ENCODE results near the gene HAPLN3. TPM values are rescaled to one million over a fixed set of nuclear protein-coding genes. Genes with fewer than 3 reads are reported as not detected.

The HAPLN3 gene
- total RNA-seq, 1 donor from 2014 or later, result 78.2 TPM

DNA sequence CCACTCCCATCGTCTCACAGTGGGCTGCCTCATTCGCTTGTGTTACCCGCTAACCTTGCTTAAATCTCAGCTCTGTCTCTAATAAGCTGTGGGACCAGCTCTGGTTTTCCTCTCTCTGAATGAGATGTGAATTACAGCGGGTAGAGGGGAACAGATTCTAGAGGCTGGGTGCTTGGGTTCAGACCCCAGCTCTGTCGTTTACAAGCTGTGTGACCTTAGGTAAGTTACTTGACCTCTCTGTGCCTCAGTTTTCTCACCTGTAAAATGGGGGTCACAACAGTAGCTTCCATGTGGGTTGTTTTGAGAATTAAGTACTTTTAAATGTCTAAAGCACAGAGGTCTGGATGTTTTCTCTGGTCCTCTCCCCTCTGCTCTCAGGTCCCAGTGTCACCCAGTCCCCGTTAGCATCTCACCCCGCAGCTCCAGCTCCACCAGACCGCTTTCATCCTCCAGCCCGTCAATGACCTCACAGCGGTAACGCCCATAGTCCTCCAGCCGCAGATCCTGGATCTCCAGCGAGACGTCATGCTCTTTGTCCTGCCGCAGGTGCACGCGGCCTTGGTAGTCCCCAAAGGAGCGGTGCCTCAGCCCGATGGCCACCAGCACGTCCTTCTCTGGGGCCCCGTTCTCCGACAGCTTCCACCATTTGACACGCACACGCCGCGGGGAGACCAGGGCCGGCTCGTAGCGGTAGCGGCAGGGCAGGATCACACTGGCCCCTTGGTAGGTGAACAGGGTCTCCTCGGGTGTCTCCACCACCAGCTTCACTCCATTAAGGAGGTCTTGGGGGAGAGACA lies 14.2 kb downstream of the HAPLN3 start:
- H3K4me1 Mint-ChIP-seq (ENCODE audit: low read depth), result peaks cover 4% of the 10 kb centered on the region
- TF ChIP-seq, protein P1, sequence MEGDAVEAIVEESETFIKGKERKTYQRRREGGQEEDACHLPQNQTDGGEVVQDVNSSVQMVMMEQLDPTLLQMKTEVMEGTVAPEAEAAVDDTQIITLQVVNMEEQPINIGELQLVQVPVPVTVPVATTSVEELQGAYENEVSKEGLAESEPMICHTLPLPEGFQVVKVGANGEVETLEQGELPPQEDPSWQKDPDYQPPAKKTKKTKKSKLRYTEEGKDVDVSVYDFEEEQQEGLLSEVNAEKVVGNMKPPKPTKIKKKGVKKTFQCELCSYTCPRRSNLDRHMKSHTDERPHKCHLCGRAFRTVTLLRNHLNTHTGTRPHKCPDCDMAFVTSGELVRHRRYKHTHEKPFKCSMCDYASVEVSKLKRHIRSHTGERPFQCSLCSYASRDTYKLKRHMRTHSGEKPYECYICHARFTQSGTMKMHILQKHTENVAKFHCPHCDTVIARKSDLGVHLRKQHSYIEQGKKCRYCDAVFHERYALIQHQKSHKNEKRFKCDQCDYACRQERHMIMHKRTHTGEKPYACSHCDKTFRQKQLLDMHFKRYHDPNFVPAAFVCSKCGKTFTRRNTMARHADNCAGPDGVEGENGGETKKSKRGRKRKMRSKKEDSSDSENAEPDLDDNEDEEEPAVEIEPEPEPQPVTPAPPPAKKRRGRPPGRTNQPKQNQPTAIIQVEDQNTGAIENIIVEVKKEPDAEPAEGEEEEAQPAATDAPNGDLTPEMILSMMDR (IDR thresholded peaks at IDR 0.05), result no peak
- H3K27me3 Mint-ChIP-seq (ENCODE audit: low read depth), result no peaks in the 10 kb centered on the region
- H3K9me3 Mint-ChIP-seq (ENCODE audit: low read depth), result no peaks in the 10 kb centered on the region
- peaks cover 17% of the 10 kb centered on the region for H3K36me3 Mint-ChIP-seq (ENCODE audit: low read depth)
- no peak for DNase-seq (ENCODE audit: low spot score)
- H3K4me3 Mint-ChIP-seq (ENCODE audit: unreplicated experiment), result no peak overlapping the region
- H3K27ac Mint-ChIP-seq (ENCODE audit: unreplicated experiment), result no peak overlapping the region

DNA sequence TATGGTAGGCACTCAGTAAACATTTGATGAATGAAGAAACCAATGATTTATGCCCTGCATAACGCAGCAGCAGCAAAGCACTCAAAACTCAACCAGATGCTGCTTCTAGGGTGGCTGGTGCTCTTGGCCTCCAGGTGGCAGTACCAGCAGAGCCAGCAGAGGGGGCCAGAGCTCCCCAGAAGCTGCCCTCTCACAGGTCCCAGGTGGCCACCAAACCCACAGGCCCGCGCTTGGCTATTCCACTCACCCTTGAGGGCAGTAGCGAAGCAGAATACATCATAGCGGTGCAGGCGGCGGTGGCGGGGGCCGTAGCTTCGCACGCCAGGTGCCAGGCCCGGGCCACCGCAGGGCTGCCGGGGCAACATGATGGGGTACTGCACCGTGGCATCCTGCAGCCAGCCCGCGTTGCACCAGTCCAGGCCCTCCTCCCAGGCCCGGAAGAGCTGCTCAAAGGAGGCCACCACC lies 16.6 kb downstream of the HAPLN3 start:
- peaks cover 7% of the 10 kb centered on the region for H3K4me1 Mint-ChIP-seq (ENCODE audit: low read depth)
- H3K27me3 Mint-ChIP-seq (ENCODE audit: low read depth), result no peaks in the 10 kb centered on the region
- H3K4me3 Mint-ChIP-seq (ENCODE audit: unreplicated experiment), result no peak overlapping the region
- no peak for DNase-seq (ENCODE audit: low spot score)
- TF ChIP-seq, protein P1 (IDR thresholded peaks at IDR 0.05), result peak; percentile 82
- peaks cover 21% of the 10 kb centered on the region for H3K36me3 Mint-ChIP-seq (ENCODE audit: low read depth)
- no peaks in the 10 kb centered on the region for H3K9me3 Mint-ChIP-seq (ENCODE audit: low read depth)
- no peak overlapping the region for H3K27ac Mint-ChIP-seq (ENCODE audit: unreplicated experiment)

DNA sequence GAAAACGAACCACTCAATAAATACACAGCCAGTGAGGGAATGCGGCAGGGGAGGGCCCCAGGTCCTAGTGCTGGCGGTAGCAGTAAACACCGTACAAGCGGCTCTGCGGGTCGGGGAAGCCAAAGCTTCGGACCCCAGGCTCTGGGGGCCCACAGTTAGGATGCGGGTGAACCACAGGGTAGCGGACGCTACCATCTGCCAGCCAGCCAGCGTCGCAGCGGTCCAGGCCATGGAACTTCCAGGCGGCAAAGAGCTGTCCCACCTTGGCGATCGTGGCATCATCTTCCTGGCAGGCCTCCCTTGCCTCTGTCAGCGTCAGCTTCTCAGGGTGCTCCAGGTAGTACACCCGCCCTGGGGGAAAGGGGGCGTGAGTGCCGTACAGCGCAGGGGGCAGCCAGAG lies 17.4 kb downstream of the HAPLN3 start:
- no peak for DNase-seq (ENCODE audit: low spot score)
- TF ChIP-seq, protein P1 (IDR thresholded peaks at IDR 0.05), result no peak
- no peaks in the 10 kb centered on the region for H3K9me3 Mint-ChIP-seq (ENCODE audit: low read depth)
- no peak overlapping the region for H3K4me3 Mint-ChIP-seq (ENCODE audit: unreplicated experiment)
- H3K27me3 Mint-ChIP-seq (ENCODE audit: low read depth), result no peaks in the 10 kb centered on the region
- no peak overlapping the region for H3K27ac Mint-ChIP-seq (ENCODE audit: unreplicated experiment)
- peaks cover 7% of the 10 kb centered on the region for H3K4me1 Mint-ChIP-seq (ENCODE audit: low read depth)
- H3K36me3 Mint-ChIP-seq (ENCODE audit: low read depth), result peaks cover 24% of the 10 kb centered on the region

DNA sequence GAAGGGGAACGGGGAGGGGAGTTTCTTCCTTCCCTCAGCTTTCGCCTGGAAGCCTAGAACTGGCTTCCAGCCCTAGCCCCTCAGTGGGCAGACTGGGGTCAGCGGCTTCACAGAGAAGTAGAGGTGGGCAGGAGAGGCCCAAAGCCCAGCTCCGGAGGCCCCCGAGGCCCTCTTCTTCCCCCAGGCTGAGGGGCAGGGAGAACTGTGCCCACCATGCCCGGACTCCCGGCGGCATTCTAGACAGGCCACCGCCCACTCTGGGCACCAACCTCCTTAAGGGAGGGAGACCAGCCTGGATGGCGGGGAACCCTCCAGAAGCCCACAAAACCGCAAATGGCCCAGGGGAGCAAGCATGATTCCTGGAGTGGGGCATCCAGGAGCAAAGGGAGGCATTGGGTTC lies 17.9 kb downstream of the HAPLN3 start:
- Mint-ChIP-seq H3K4me1 (ENCODE audit: low read depth) (peaks cover 7% of the 10 kb centered on the region), H3K4me3 (ENCODE audit: unreplicated experiment) (no peak overlapping the region), H3K36me3 (ENCODE audit: low read depth) (peaks cover 26% of the 10 kb centered on the region), H3K9me3 (ENCODE audit: low read depth) (no peaks in the 10 kb centered on the region), H3K27ac (ENCODE audit: unreplicated experiment) (no peak overlapping the region), H3K27me3 (ENCODE audit: low read depth) (no peaks in the 10 kb centered on the region)
- DNase-seq (ENCODE audit: low spot score), result no peak
- TF ChIP-seq, protein P1 (IDR thresholded peaks at IDR 0.05), result no peak

DNA sequence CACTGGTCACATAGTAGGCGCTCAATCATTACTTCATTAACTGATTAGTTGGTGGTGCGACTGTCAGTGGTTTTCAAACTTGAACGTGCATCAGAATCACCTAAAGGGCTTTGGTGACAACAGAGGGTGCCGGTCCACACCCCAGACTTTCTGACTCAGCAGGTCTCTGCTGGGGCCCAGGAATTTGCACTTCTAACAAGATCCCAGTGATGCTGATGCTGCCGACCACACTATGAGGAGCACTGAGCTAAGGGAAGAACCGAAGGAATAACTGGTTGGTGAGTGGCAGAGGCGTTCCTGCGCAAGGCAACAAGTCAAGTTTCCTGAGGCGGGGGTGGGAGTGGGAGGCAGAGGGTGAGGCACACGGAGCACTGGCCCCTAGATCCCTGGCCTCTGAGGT lies 18.8 kb downstream of the HAPLN3 start:
- Mint-ChIP-seq H3K4me3 (ENCODE audit: unreplicated experiment) (no peak overlapping the region), H3K4me1 (ENCODE audit: low read depth) (peaks cover 4% of the 10 kb centered on the region), H3K36me3 (ENCODE audit: low read depth) (peaks cover 25% of the 10 kb centered on the region), H3K27me3 (ENCODE audit: low read depth) (no peaks in the 10 kb centered on the region), H3K9me3 (ENCODE audit: low read depth) (no peaks in the 10 kb centered on the region), H3K27ac (ENCODE audit: unreplicated experiment) (peak overlapping the region; percentile 28)
- no peak for DNase-seq (ENCODE audit: low spot score)
- TF ChIP-seq, protein P1 (IDR thresholded peaks at IDR 0.05), result no peak
